Stimulated activated CD4-positive, alpha-beta T cell treated with anti-CD3 and anti-CD28 coated beads, Interleukin-1b, Interleukin-23, amount 100 ng/mL, for 24 hours (primary cell): ENCODE results near the gene GNAQ.

Experiments
- DNase-seq, 4 experiments: peaks; one replicate each; pipeline ENCODE4 v3.0.0-alpha.2; 2020; ENCODE audit warnings: low read depth in 4 of 4, low spot score in 1 of 4

GNAQ gene

GRCh38 chr9:78003730-78004129 is 27.9 kb downstream of the GNAQ start:
- DNase-seq = no peak

- DNase-seq = no peak
These were observed 29.5 kb downstream of the GNAQ start for GRCh38 chr9:78001946-78002731.

GRCh38 chr9:78000221-78000620 is 31.4 kb downstream of the GNAQ start:
- no peak for DNase-seq

GRCh38 chr9:77999231-77999631 is 32.4 kb downstream of the GNAQ start:
- no peak for DNase-seq

GRCh38 chr9:77997611-77998284 is 33.9 kb downstream of the GNAQ start:
- DNase-seq = no peak

GRCh38 chr9:77996696-77997095 is 34.9 kb downstream of the GNAQ start:
- no peak for DNase-seq

GRCh38 chr9:77991191-77991590 is 40.4 kb downstream of the GNAQ start:
- DNase-seq = no peak

- no peak for DNase-seq
These were observed 41.7 kb downstream of the GNAQ start for GRCh38 chr9:77989909-77990308.

GRCh38 chr9:77989458-77989857 is 42.2 kb downstream of the GNAQ start:
- no peak for DNase-seq

- DNase-seq = no peak
These were observed 43.0 kb downstream of the GNAQ start for GRCh38 chr9:77988630-77989029.

GRCh38 chr9:77987880-77988525 is 43.6 kb downstream of the GNAQ start:
- no peak for DNase-seq

GRCh38 chr9:77987081-77987656 is 44.4 kb downstream of the GNAQ start:
- DNase-seq = no peak

- DNase-seq = no peak
These were observed 45.6 kb downstream of the GNAQ start for GRCh38 chr9:77985996-77986395.

GRCh38 chr9:77983320-77983662 is 48.3 kb downstream of the GNAQ start:
- DNase-seq = no peak

GRCh38 chr9:77982581-77983319 is 48.9 kb downstream of the GNAQ start:
- DNase-seq = no peak

GRCh38 chr9:77981907-77982306 is 49.7 kb downstream of the GNAQ start:
- no peak for DNase-seq

GRCh38 chr9:77981332-77981731 is 50.3 kb downstream of the GNAQ start:
- DNase-seq = no peak

GRCh38 chr9:77980622-77981021 is 51.0 kb downstream of the GNAQ start:
- DNase-seq = no peak

GRCh38 chr9:77978086-77978781 is 53.4 kb downstream of the GNAQ start:
- DNase-seq = no peak

GRCh38 chr9:77977210-77977611 is 54.4 kb downstream of the GNAQ start:
- DNase-seq = peak in 1 of 4 experiments; percentile 17

GRCh38 chr9:77975806-77976205 is 55.8 kb downstream of the GNAQ start:
- no peak for DNase-seq
